Measurements from ENCODE around the gene CNDP2.

Gene CNDP2

GRCh38 chr18:74453642-74454198 is 42.4 kb upstream of the CNDP2 start:
- no peak for TF ChIP-seq CTCF (conservative IDR thresholded peaks at IDR 0.05; ENCODE audit: control insufficient read depth, insufficient read depth, low read depth, low read length)
- no peak overlapping the region for H3K4me3 ChIP-seq (ENCODE audit: control insufficient read depth, low read depth, low read length)
- no peak for DNase-seq (ENCODE audit: low read depth)

- H3K4me3 ChIP-seq (ENCODE audit: control insufficient read depth, low read depth, low read length), result no peak overlapping the region
These were observed 41.8 kb upstream of the CNDP2 start for GRCh38 chr18:74454279-74454751.

GRCh38 chr18:74455386-74455785 is 40.8 kb upstream of the CNDP2 start:
- no peak for DNase-seq (ENCODE audit: low read depth)
- TF ChIP-seq CTCF (conservative IDR thresholded peaks at IDR 0.05; ENCODE audit: control insufficient read depth, insufficient read depth, low read depth, low read length), result no peak
- H3K4me3 ChIP-seq (ENCODE audit: control insufficient read depth, low read depth, low read length), result no peak overlapping the region

More at GRCh38 chr18:74454279-74454751, 41.8 kb upstream of the CNDP2 start:
- TF ChIP-seq CTCF (conservative IDR thresholded peaks at IDR 0.05; ENCODE audit: control insufficient read depth, insufficient read depth, low read depth, low read length), result no peak
- DNase-seq (ENCODE audit: low read depth), result no peak

- no peak for DNase-seq (ENCODE audit: low read depth)
- no peak for TF ChIP-seq CTCF (conservative IDR thresholded peaks at IDR 0.05; ENCODE audit: control insufficient read depth, insufficient read depth, low read depth, low read length)
- no peak overlapping the region for H3K4me3 ChIP-seq (ENCODE audit: control insufficient read depth, low read depth, low read length)
These were observed 40.2 kb upstream of the CNDP2 start for GRCh38 chr18:74456017-74456348.

- DNase-seq (ENCODE audit: low read depth), result no peak
- H3K4me3 ChIP-seq (ENCODE audit: control insufficient read depth, low read depth, low read length), result no peak overlapping the region
- no peak for TF ChIP-seq CTCF (conservative IDR thresholded peaks at IDR 0.05; ENCODE audit: control insufficient read depth, insufficient read depth, low read depth, low read length)
These were observed 39.7 kb upstream of the CNDP2 start for GRCh38 chr18:74456349-74457042.

GRCh38 chr18:74457043-74457724 is 39.0 kb upstream of the CNDP2 start, which contains the start of gene DIPK1C:
DIPK1C (minus strand) TSS chr18:74457308; CDS start chr18:74457259, 49 bp downstream.
- DNase-seq (ENCODE audit: low read depth), result no peak
- no peak for TF ChIP-seq CTCF (conservative IDR thresholded peaks at IDR 0.05; ENCODE audit: control insufficient read depth, insufficient read depth, low read depth, low read length)
- H3K4me3 ChIP-seq (ENCODE audit: control insufficient read depth, low read depth, low read length), result no peak within 1 kb of the TSS
